Right lobe of liver (tissue), 6 donors: Measurements from ENCODE around the gene NAXE. TPM values are rescaled to one million over a fixed set of nuclear protein-coding genes. Genes with fewer than 3 reads are reported as not detected.
A peak's percentile ranks its signal among the peaks of the same experiment; 100 is the strongest.

Source experiments
- ATAC-seq, 4 donors: fragments of 200-7000 bp; cut with Tn5 transposase; one replicate each; pipeline ENCODE4 v1.9.1; 2020; ENCODE audit warnings: mild to moderate bottlenecking in 4 of 4, moderate library complexity in 4 of 4
- DNase-seq, 3 donors: peaks; one replicate each; pipeline ENCODE4 v3.0.0-alpha.2; 2020
- H3K27ac ChIP-seq, 3 donors: fragments of 200-600 bp; one replicate each; pipeline ENCODE4 v1.8.0; 2022
- H3K27me3 ChIP-seq, 2 donors: fragments of 200-600 bp; one replicate each; pipeline ENCODE4 v1.8.0; 2022
- H3K36me3 ChIP-seq, 4 donors: fragments of 200-600 bp; sonication (generic) in 1 of 4; one replicate each; pipeline versions ENCODE4 v1.5.1 to v1.8.0; 2017 to 2022; ENCODE audit warnings: control low read depth in 1 of 4
- H3K4me1 ChIP-seq, 4 donors: fragments of 200-600 bp; sonication (generic) in 1 of 4; one replicate each; pipeline versions ENCODE4 v1.5.1 to v1.8.0; 2017 to 2022; ENCODE audit warnings: control low read depth in 1 of 4
- H3K4me3 ChIP-seq, 3 donors: fragments of 200-600 bp; one replicate each; pipeline ENCODE4 v1.8.0; 2022
- H3K9me3 ChIP-seq, 4 donors: fragments of 200-600 bp; sonication (generic) in 1 of 4; one replicate each; pipeline versions ENCODE4 v1.5.1 to v1.8.0; 2017 to 2022; ENCODE audit warnings: control low read depth in 1 of 4
- CTCF ChIP-seq, 4 donors: fragments of 200-600 bp in 3 of 4; fragments of 450-650 bp in 1 of 4; IDR thresholded peaks; one replicate each; pipeline versions ENCODE4 v1.5.1 to v1.8.0; 2016 to 2022; ENCODE audit warnings: antibody characterized with exemption in 4 of 4, mild to moderate bottlenecking in 2 of 4
- POLR2A ChIP-seq: fragments of 450-650 bp; IDR thresholded peaks from one replicate; pipeline ENCODE4 v1.6.1; 2017; ENCODE audit warnings: antibody characterized with exemption, mild to moderate bottlenecking
- WGBS: methylation state at CpG from one replicate; pipeline ENCODE4 v1.1.6; 2018; ENCODE audit warnings: low coverage, low lambda C conversion rate; ENCODE audit not compliant: insufficient coverage; ENCODE audit errors: missing lambda C conversion rate; 5-methylcytosine and 5-hydroxymethylcytosine counted together
- intact Hi-C, 2 donors: fragments of 100-400 bp; cut with DNase I; formaldehyde crosslinking; loops; one replicate each; pipeline versions ENCODE4 v1.11.2 to v1.14.1; 2022
- total RNA-seq, 6 experiments: library from RNA; depleted of rRNA in 2 of 6; stranded (reverse); fragments of >200 nt in 2 of 6; fragmentation: NEBNext Ultra II Directional in 3 of 6; extraction: Animal tissue kit (Norgen Biotek cat#: 25700) in 3 of 6; gene quantifications; one replicate each; pipeline versions ENCODE4 v1.1.0 to v1.2.4, GENCODE V29; 2016 to 2023
- donor health status: DM: no; HTN: yes; CAD: no.
- donor health status: DM: no; HTN: no; CAD: no.
- donor health status: DM: no; HTN: no; CAD: no.
- donor health status: DM: no; HTN: yes; CAD: no.
- donor health status: DM: no; HTN: yes; CAD: no.

The NAXE gene
- total RNA-seq, 6 experiments from 2014 or later, result 37.7 to 72.3 (median 49.4) TPM

- no peak for TF ChIP-seq CTCF (IDR thresholded peaks at IDR 0.05)
- TF ChIP-seq POLR2A, result no peak
- no peak for DNase-seq
- Histone ChIP-seq H3K27me3 (peaks cover 5 to 15% of the 10 kb centered on the region in 2 donors), H3K9me3 (no peaks in the 10 kb centered on the region), H3K27ac (no peak overlapping the region), H3K4me1 (peaks cover 0 to 19% (median 2%) of the 10 kb centered on the region in 4 donors), H3K36me3 (no peaks in the 10 kb centered on the region), H3K4me3 (no peak overlapping the region)
- intact Hi-C loops, result loop anchor here in 1 of 2 donors (10.0 kb wide), 1 partner anchor 52 kb away; the partner anchor contains the start of gene NES
- WGBS, result 62% methylated on average over 5 of the region's 6 CpGs
- no peak for ATAC-seq
These were observed 31.2 kb downstream of the NAXE start for GRCh38 chr1:156622581-156623297.

GRCh38 chr1:156623946-156624813 is 32.6 kb downstream of the NAXE start:
- WGBS, result 1% methylated on average over 24 of the region's 87 CpGs
- peak overlapping the region in 1 of 3 donors; percentile 27 for H3K4me3 ChIP-seq
- H3K27ac ChIP-seq, result no peak overlapping the region
- ATAC-seq (peak; percentile 65 to 72 (median 70)), DNase-seq (peak in 2 of 3 donors; percentile 57 to 63)
- no peaks in the 10 kb centered on the region for H3K36me3 ChIP-seq
- peaks cover 5 to 15% of the 10 kb centered on the region in 2 donors for H3K27me3 ChIP-seq
- TF ChIP-seq POLR2A (no peak), CTCF (IDR thresholded peaks at IDR 0.05) (peak in 3 of 4 donors; percentile 19 to 25 (median 20))
- peaks cover 0 to 19% (median 2%) of the 10 kb centered on the region in 4 donors for H3K4me1 ChIP-seq
- intact Hi-C loops, result loop anchor here in 1 of 2 donors (10.0 kb wide), 1 partner anchor 51 kb away; the partner anchor contains the start of gene NES
- no peaks in the 10 kb centered on the region for H3K9me3 ChIP-seq

GRCh38 chr1:156624814-156625435 is 33.3 kb downstream of the NAXE start:
- Histone ChIP-seq H3K27me3 (peaks cover 5 to 15% of the 10 kb centered on the region in 2 donors), H3K36me3 (no peaks in the 10 kb centered on the region), H3K27ac (no peak overlapping the region), H3K4me3 (peak overlapping the region in 1 of 3 donors; percentile 27), H3K9me3 (no peaks in the 10 kb centered on the region), H3K4me1 (peaks cover 0 to 19% (median 2%) of the 10 kb centered on the region in 4 donors)
- TF ChIP-seq CTCF (IDR thresholded peaks at IDR 0.05) (no peak), POLR2A (no peak)
- intact Hi-C loops, result loop anchor here in 1 of 2 donors (10.0 kb wide), 1 partner anchor 50 kb away; the partner anchor contains the start of gene NES
- 3% methylated on average over 23 of the region's 55 CpGs for WGBS
- no peak for DNase-seq
- ATAC-seq, result no peak

- H3K27me3 ChIP-seq, result peaks cover 5 to 15% of the 10 kb centered on the region in 2 donors
- intact Hi-C loops, result loop anchor here in 1 of 2 donors (10.0 kb wide), 1 partner anchor 49 kb away; the partner anchor contains the start of gene NES
- H3K4me1 ChIP-seq, result peaks cover 0 to 19% (median 2%) of the 10 kb centered on the region in 4 donors
- DNase-seq (peak in 1 of 3 donors; percentile 54), ATAC-seq (peak; percentile 71 to 77 (median 74))
- no peaks in the 10 kb centered on the region for H3K9me3 ChIP-seq
- no peak overlapping the region for H3K4me3 ChIP-seq
- no peaks in the 10 kb centered on the region for H3K36me3 ChIP-seq
- WGBS, result 1% methylated on average over 27 of the region's 45 CpGs
- H3K27ac ChIP-seq, result no peak overlapping the region
- no peak for TF ChIP-seq POLR2A
- peak; percentile 63 to 73 (median 68) for TF ChIP-seq CTCF (IDR thresholded peaks at IDR 0.05)
These were observed 34.0 kb downstream of the NAXE start for GRCh38 chr1:156625436-156626078.
